NT2/D1 (cell line): ENCODE data around the gene IDNK.

Source experiments
- SUZ12 ChIP-seq: IDR thresholded peaks from 2 replicates; pipeline ENCODE4 v1.6.1; 2011; ENCODE audit not compliant: insufficient read length, insufficient read depth; ENCODE audit errors: extremely low read depth
- YY1 ChIP-seq: IDR thresholded peaks from 2 replicates; pipeline ENCODE4 v1.6.1; 2011; ENCODE audit not compliant: insufficient read length, insufficient read depth
- ZNF274 ChIP-seq: IDR thresholded peaks from 2 replicates; pipeline ENCODE4 v1.6.1; 2011; ENCODE audit warnings: mild to moderate bottlenecking, low read depth, low read length

- TF ChIP-seq ZNF274 (no peak), YY1 (no peak), SUZ12 (no peak)
Measured at GRCh38 chr9:83599071-83599470, 23.9 kb upstream of the IDNK start.
